ENCODE measurements around the gene ATXN2.
"Not testable (repeated sequence)": the region's sequence is repeated elsewhere in the genome, so short reads cannot be mapped to it uniquely, and the experiment has no call there.

Gene ATXN2

DNA sequence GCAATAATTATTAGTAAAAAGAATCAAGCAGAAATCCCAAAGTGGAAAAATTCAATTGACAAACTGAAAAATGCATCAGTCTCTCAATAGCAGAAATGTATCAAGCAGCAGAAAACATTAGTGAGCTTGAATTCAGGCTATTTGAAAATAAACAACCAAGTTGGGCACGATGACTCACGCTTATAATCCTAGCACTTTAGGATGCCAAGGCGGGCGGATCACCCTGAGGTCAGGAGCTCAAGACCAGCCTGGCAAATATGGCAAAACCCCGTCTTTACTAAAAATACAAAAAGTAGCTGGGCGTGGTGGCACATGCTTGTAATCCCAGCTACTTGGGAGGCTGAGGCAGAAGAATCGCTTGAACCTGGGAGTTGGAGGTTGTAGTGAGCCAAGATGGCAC lies 106.1 kb downstream of the ATXN2 start:
- DNase-seq = not testable (repeated sequence)

DNA sequence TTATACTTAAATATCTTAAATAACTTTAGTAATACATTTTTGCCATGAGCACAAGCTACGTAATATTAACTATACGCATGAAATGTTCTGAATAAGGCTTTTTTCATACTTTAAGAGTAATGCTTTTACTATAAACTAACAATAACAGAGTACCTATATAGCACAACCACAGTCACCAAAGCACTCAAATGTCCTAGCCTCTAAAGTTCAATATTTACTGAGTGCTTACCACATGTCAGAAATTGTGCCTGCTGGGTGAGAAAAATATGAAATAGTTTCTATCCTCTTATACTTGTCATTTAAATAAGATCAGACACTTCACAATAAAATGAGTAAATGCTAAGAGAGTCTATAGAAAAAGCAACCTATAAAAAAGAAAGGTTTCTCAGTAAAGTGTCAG lies 110.3 kb downstream of the ATXN2 start:
- DNase-seq = no peak

GRCh38 chr12:111488271-111488670 lies 110.8 kb downstream of the ATXN2 start:
- DNase-seq = no peak

- no peak for DNase-seq
These were observed 116.7 kb downstream of the ATXN2 start for GRCh38 chr12:111482462-111482861.

GRCh38 chr12:111471236-111471635 lies 127.9 kb downstream of the ATXN2 start:
- no peak for DNase-seq

DNA sequence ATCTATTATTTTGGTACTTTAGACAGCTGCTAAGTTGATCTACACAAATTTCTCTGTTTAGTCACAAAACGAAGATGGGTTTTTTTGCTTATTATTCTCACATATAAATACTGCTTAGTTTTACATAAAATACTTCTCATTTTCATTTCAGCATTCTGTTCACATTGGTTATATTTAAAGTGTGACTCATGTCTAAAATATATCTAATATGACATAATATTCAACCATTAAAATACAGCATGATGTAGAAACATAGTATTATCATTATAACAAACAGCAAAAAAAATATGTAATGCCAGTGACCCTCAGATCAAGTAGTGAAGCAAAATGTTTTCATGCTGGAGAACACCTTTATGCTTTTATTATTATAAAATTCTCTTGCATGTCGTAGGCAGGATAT lies 129.7 kb downstream of the ATXN2 start:
- no peak for DNase-seq

- no peak for DNase-seq
These were observed 131.3 kb downstream of the ATXN2 start for GRCh38 chr12:111467857-111468241.

DNA sequence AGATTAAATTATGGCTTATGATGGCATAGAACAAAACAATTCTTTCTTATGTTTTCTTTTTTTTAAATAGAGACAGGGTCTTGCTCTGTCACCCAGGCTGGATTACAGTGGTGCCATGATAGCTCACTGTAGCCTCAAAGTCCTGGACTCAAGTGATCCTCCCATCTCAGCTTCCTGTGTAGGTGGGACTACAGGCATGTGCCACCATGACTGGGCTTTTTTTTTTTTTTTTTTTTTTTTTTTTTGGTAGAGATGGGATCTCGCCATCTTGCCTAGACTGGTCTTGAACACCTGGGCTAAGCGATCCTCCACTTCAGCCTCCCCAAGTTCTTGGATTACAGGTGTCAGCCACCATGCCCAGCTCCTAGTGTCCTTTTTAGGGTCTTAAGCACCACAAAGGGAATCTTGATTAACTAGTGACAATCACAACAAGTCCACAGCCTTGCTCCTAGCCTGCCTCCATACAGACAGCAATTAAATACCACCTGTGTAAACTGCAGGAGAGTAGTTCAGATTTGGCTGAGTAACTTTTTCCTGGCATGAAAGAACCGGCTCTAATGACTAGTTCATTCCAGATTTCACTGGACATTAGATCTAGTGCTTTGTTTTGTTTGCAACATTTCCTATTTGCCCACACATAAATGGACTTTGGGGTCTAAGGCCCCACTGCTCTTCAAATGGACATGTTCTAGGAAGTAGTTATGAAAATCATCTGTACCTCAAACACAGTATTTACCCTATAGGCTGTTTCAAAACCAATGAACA lies 131.8 kb downstream of the ATXN2 start:
- DNase-seq = no peak

DNA sequence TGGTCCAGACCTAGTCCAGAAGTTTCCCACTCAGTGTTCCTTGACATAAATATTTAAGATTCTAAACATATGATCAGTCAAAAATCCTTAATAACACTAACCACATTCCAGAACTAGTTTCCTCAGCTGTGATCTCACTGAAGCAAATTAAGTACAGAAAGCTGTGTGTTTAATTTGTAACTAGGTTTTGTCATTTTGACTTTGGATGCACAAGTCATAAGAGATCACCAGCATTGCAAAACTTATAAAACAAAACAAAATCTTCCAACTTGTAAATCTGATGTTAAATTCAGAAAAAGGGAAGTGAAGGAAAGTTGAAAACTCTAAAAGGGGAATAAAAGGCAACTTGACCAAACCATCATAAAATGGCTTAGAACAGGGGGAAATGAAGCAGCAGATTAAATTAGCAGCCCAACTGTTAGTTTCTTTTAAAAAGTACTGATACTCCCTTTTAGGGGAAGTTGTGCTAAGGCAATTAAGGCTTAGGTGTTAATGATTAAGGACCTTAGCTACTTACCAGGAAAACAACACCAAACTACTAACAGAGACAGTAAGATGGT lies 136.8 kb downstream of the ATXN2 start:
- DNase-seq = no peak

DNA sequence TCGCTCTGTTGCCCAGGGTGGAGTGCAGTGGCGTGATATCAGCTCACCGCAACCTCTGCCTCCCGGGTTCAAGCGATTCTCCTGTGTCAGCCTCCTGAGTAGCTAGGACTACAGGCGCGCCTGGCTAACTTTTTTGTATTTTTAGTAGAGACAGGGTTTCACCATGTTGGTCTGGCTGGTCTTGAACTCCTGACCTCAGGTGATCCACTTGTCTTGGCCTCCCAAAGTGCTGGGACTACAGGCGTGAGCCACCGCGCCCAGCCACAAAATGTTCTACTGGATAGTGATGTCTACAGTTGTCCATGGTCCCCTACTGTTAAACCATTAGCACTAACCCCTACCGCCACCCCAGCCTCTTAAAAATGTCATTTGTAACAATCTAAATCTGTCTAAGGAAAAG lies 139.0 kb downstream of the ATXN2 start:
- DNase-seq = not testable (repeated sequence)

- no peak for DNase-seq
These were observed 140.5 kb downstream of the ATXN2 start for GRCh38 chr12:111458546-111459172.

- DNase-seq = no peak
These were observed 141.5 kb downstream of the ATXN2 start for GRCh38 chr12:111457577-111457976.

GRCh38 chr12:111457071-111457470 lies 142.0 kb downstream of the ATXN2 start:
- DNase-seq = no peak

- DNase-seq = no peak
These were observed 143.4 kb downstream of the ATXN2 start for GRCh38 chr12:111455448-111456320.

- no peak for DNase-seq
These were observed 144.2 kb downstream of the ATXN2 start for GRCh38 chr12:111454716-111455447.

GRCh38 chr12:111454311-111454710 lies 144.8 kb downstream of the ATXN2 start:
- DNase-seq = no peak

GRCh38 chr12:111453071-111453989 lies 145.8 kb downstream of the ATXN2 start:
- no peak for DNase-seq

GRCh38 chr12:111451649-111452129 lies 147.4 kb downstream of the ATXN2 start:
- peak in 1 of 5 donors; percentile 50 for DNase-seq

- no peak for DNase-seq
These were observed 147.9 kb downstream of the ATXN2 start for GRCh38 chr12:111451232-111451631.

DNA sequence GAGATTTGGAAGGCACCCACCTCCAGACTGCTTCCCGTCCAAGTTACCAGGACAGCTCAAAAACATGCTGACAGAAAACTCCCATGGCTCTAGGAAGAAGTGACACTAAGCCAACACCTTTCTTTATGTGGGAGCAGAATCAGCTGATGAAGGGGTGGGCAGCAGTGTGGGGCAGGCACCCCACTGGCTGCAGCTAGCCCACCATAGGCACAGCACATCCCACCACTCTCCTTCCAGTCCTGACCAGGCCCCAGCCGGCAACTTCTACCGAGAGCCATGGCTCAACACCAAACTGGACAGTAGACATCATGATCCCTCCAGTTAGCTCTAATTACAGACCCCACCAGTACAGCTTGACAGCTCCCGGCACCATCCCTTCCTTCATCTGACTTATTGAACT lies 148.4 kb downstream of the ATXN2 start:
- no peak for DNase-seq
